Gastrocnemius medialis (tissue), 4 donors: Measurements from ENCODE around the gene ZNHIT3. TPM values are rescaled to one million over a fixed set of nuclear protein-coding genes. Genes with fewer than 3 reads are reported as not detected.

Source experiments
- ATAC-seq, 2 donors: fragments of 150-250 bp; one replicate each; pipeline ENCODE4 v1.9.1; 2016
- DNase-seq, 2 donors: peaks; one replicate each; pipeline ENCODE4 v3.0.0-alpha.2; 2019
- H3K27ac ChIP-seq, 4 donors: fragments of 200-600 bp; sonication (generic); 1 replicate in 1 of 4; 2 replicates in 3 of 4; pipeline ENCODE4 v1.5.1; 2016 to 2018; ENCODE audit warnings: mild to moderate bottlenecking in 2 of 4, moderate library complexity in 1 of 4
- H3K27me3 ChIP-seq, 3 donors: fragments of 200-600 bp; sonication (generic) in 2 of 3; 1 replicate in 1 of 3; 2 replicates in 2 of 3; pipeline versions ENCODE4 v1.5.1 to v1.6.0; 2016 to 2019; ENCODE audit warnings: mild to moderate bottlenecking in 1 of 3, moderate library complexity in 1 of 3
- H3K36me3 ChIP-seq, 2 donors: fragments of 200-600 bp; sonication (generic) in 1 of 2; one replicate each; pipeline ENCODE4 v1.5.1; 2017 to 2018
- H3K4me1 ChIP-seq, 2 donors: fragments of 200-600 bp; sonication (generic) in 1 of 2; one replicate each; pipeline ENCODE4 v1.5.1; 2016 to 2017; ENCODE audit warnings: mild to moderate bottlenecking in 2 of 2
- H3K4me3 ChIP-seq, 4 donors: fragments of 200-600 bp; sonication (generic) in 3 of 4; 1 replicate in 1 of 4; 2 replicates in 3 of 4; pipeline ENCODE4 v1.5.1; 2016 to 2019; ENCODE audit warnings: mild to moderate bottlenecking in 2 of 4
- H3K9me3 ChIP-seq, 3 donors: fragments of 200-600 bp; sonication (generic) in 2 of 3; 1 replicate in 1 of 3; 2 replicates in 2 of 3; pipeline ENCODE4 v1.5.1; 2016 to 2019
- POLR2A ChIP-seq, 2 donors: fragments of 450-650 bp; IDR thresholded peaks; one replicate each; pipeline ENCODE4 v1.6.1; 2017; ENCODE audit warnings: antibody characterized with exemption in 2 of 2, mild to moderate bottlenecking in 2 of 2, moderate library complexity in 2 of 2
- in situ Hi-C, 4 donors: fragments of 200-750 bp; cut with MboI; loops; one replicate each; pipeline versions ENCODE4 v1.15.0 to v1.8.0; 2017; ENCODE audit warnings: low sequenced_read_pairs in 4 of 4
- intact Hi-C: fragments of 100-400 bp; cut with DNase I; formaldehyde crosslinking; loops from one replicate; pipeline ENCODE4 v1.15.1; 2023; ENCODE audit warnings: low total_unique reads
- total RNA-seq, 4 donors: library from RNA; depleted of rRNA; stranded (reverse); fragments of >200 nt; gene quantifications; one replicate each; pipeline versions ENCODE4 v1.1.0 to v1.2.3, GENCODE V29; 2016
- TF ChIP-seq, protein P1 (sequence below), 5 experiments: fragments of 450-650 bp in 3 of 5; fragments of 200-600 bp in 2 of 5; sonication (generic) in 2 of 5; IDR thresholded peaks in 4 of 5; conservative IDR thresholded peaks in 1 of 5; 1 replicate in 4 of 5; 2 replicates in 1 of 5; pipeline ENCODE4 v1.5.1; 2016 to 2019; ENCODE audit warnings: antibody characterized with exemption in 5 of 5, mild to moderate bottlenecking in 3 of 5, moderate library complexity in 3 of 5

The ZNHIT3 gene
- total RNA-seq, 4 donors from 2014 or later = 33.4 to 52.7 (median 39.3) TPM

DNA sequence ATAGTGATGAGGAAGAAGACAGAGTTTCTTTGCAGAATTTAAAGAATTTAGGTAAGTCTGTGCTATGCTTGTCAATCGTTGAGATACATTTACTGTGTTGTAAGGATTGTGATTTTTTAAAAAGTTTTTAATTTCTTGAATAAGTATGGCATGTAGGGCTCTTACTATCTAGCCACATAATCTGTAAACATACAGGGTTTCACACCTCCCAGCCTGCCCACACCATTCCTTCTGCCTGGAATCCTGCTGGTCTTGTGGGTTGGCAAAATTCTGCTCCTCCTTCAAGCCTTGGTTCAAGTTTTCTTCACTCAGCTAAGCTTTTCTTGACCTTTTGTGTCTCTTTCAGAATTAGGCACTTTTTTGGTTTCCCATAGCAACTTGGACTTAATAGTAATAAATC, 7.5 kb downstream of the ZNHIT3 start:
- no peak for ATAC-seq

DNA sequence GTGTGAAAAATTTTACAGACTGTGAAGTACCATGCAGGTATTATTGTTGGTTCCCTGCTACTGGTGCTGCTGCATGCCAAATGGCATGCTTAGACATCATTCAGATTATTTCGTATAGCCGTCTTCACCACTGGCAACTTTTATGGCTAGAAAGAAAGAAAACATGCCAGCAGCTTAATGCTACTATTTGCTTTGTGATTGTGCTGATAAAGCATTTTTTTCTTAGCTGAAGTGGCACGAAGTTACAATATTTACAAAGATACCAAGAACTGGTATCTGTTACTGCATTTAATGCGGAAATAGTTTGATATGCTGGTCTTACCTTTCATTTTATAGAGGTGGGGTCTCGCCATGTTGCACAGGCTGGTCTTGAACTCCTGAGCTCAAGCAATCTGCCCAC, 8.2 kb downstream of the ZNHIT3 start:
- no peak for ATAC-seq
- Histone ChIP-seq H3K36me3 (peaks cover 0 to 72% of the 10 kb centered on the region in 2 donors), H3K27me3 (no peaks in the 10 kb centered on the region), H3K27ac (no peak overlapping the region), H3K4me3 (no peak overlapping the region), H3K9me3 (no peaks in the 10 kb centered on the region), H3K4me1 (no peaks in the 10 kb centered on the region)
- in situ Hi-C loops (loop anchor here in 2 of 4 donors (25.0 kb wide), 1 partner anchor 532 kb away; no protein-coding TSS in a partner anchor), intact Hi-C loops (no loop called here)
- no peak for DNase-seq
- TF ChIP-seq, protein P1, sequence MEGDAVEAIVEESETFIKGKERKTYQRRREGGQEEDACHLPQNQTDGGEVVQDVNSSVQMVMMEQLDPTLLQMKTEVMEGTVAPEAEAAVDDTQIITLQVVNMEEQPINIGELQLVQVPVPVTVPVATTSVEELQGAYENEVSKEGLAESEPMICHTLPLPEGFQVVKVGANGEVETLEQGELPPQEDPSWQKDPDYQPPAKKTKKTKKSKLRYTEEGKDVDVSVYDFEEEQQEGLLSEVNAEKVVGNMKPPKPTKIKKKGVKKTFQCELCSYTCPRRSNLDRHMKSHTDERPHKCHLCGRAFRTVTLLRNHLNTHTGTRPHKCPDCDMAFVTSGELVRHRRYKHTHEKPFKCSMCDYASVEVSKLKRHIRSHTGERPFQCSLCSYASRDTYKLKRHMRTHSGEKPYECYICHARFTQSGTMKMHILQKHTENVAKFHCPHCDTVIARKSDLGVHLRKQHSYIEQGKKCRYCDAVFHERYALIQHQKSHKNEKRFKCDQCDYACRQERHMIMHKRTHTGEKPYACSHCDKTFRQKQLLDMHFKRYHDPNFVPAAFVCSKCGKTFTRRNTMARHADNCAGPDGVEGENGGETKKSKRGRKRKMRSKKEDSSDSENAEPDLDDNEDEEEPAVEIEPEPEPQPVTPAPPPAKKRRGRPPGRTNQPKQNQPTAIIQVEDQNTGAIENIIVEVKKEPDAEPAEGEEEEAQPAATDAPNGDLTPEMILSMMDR (IDR thresholded peaks at IDR 0.05 in 4 of 5, conservative IDR thresholded peaks at IDR 0.05 in 1 of 5) = no peak
- no peak for TF ChIP-seq POLR2A (IDR thresholded peaks at IDR 0.05)

More for the DNA sequence above, 7.5 kb downstream of the ZNHIT3 start:
- Histone ChIP-seq H3K27me3 (no peaks in the 10 kb centered on the region), H3K36me3 (peaks cover 0 to 70% of the 10 kb centered on the region in 2 donors), H3K4me1 (peaks cover 0 to 2% of the 10 kb centered on the region in 2 donors), H3K4me3 (no peak overlapping the region), H3K9me3 (no peaks in the 10 kb centered on the region), H3K27ac (no peak overlapping the region)
- DNase-seq = no peak
- intact Hi-C loops (no loop called here), in situ Hi-C loops (loop anchor here in 2 of 4 donors (25.0 kb wide), 1 partner anchor 532 kb away; no protein-coding TSS in a partner anchor)
- TF ChIP-seq, protein P1 (IDR thresholded peaks at IDR 0.05 in 4 of 5, conservative IDR thresholded peaks at IDR 0.05 in 1 of 5) = no peak
- TF ChIP-seq POLR2A (IDR thresholded peaks at IDR 0.05) = no peak

DNA sequence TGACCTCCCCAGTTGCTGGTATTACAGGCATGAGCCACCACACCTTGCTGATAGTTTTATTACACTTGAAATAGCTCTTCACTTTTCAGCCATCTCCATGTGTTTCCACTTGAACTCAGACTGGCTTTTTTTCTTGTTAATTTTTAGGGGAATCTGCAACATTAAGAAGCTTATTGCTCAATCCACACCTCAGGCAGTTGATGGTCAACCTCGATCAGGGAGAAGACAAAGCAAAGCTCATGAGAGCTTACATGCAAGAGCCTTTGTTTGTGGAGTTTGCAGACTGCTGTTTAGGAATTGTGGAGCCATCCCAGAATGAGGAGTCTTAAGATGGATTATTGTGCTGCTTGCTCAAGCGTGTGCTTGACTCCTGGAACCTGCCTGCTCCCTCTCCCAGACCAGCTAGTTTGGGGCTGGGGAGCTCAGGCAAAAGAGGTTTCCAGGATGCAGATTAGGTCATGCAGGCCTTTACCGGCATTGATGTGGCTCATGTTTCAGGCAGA, 8.6 kb downstream of the ZNHIT3 start:
- DNase-seq (no peak), ATAC-seq (no peak)
- intact Hi-C loops (no loop called here), in situ Hi-C loops (loop anchor here in 2 of 4 donors (25.0 kb wide), 1 partner anchor 533 kb away; no protein-coding TSS in a partner anchor)
- Histone ChIP-seq H3K4me3 (no peak overlapping the region), H3K27ac (no peak overlapping the region), H3K9me3 (no peaks in the 10 kb centered on the region), H3K27me3 (no peaks in the 10 kb centered on the region), H3K36me3 (peaks cover 0 to 75% of the 10 kb centered on the region in 2 donors), H3K4me1 (no peaks in the 10 kb centered on the region)
- TF ChIP-seq POLR2A (IDR thresholded peaks at IDR 0.05) = no peak
- TF ChIP-seq, protein P1 (IDR thresholded peaks at IDR 0.05 in 4 of 5, conservative IDR thresholded peaks at IDR 0.05 in 1 of 5) = no peak

- Histone ChIP-seq H3K36me3 (peaks cover 0 to 86% of the 10 kb centered on the region in 2 donors), H3K4me3 (no peak overlapping the region), H3K27me3 (no peaks in the 10 kb centered on the region), H3K27ac (no peak overlapping the region), H3K4me1 (no peaks in the 10 kb centered on the region), H3K9me3 (no peaks in the 10 kb centered on the region)
- DNase-seq = no peak
- intact Hi-C loops = no loop called here
- ATAC-seq = no peak
- TF ChIP-seq, protein P1 (IDR thresholded peaks at IDR 0.05 in 4 of 5, conservative IDR thresholded peaks at IDR 0.05 in 1 of 5) = no peak
- no peak for TF ChIP-seq POLR2A (IDR thresholded peaks at IDR 0.05)
- in situ Hi-C loops = loop anchor here in 2 of 4 donors (25.0 kb wide), 1 partner anchor 534 kb away; no protein-coding TSS in a partner anchor
These were observed 9.7 kb downstream of the ZNHIT3 start for GRCh38 chr17:36496018-36496789.
